ENCODE measurements around the gene STARD5. TPM values are rescaled to one million over a fixed set of nuclear protein-coding genes. Genes with fewer than 3 reads are reported as not detected.
"Not testable (repeated sequence)": the region's sequence is repeated elsewhere in the genome, so short reads cannot be mapped to it uniquely, and the experiment has no call there.

STARD5 gene, protein sequence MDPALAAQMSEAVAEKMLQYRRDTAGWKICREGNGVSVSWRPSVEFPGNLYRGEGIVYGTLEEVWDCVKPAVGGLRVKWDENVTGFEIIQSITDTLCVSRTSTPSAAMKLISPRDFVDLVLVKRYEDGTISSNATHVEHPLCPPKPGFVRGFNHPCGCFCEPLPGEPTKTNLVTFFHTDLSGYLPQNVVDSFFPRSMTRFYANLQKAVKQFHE
- 1 to 10 TPM; 1.2 to 3.8 (median 2.3) TPM for polyA plus RNA-seq

DNA sequence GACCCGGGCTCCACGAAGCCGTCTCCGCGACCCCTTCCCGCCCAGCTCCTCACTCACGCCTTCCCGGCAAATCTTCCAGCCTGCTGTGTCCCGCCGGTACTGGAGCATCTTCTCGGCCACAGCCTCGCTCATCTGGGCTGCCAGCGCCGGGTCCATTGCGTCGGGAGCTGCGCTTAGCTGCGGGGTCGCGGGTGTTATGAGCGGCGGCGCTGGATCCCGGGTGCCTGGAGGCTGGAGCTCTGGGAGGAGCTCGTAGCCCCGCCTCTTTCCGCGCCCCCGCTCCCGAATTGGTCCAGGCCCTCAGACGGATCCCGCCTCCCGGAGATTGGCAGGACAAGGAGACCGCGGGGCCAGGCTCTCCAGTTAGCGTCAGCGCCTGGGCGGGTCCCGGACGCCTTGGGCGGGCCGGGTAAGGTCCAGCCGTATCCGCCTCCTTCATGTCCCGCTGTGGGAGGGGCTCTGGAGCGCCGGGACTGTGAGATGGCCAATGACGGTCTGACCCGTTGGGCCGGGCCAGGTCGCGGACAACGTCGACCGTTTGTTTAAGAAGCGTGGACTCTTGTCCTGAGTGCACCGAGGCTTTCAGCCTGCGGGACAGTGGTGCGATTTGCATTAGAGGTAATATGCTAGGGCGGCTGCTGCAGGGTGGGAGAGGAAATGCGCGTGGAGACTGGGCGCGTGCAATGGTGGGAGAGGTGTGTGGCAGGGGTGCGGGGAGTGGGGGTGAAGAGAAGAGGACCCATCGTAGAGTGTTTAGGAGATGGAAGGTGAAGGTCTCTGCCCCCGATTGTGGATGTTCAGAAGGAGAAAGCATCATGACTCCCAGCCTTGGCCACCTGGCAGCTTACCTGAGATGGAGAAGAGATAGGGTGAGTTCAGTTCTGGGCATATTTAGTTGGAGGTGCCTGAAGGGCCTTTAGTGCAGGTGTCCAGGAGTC lies at the start of gene STARD5:
STARD5 (minus strand) TSS at position 198 of the 938 bp plus-strand sequence; CDS start at position 156, 42 bp downstream.
- no peak within 1 kb of the TSS for H3K27ac ChIP-seq (ENCODE audit: low read depth, low read length)
- 0 to 1% (median 1%) methylated on average over 65 to 67 of the region's 67 CpGs for WGBS, 3 donors

DNA sequence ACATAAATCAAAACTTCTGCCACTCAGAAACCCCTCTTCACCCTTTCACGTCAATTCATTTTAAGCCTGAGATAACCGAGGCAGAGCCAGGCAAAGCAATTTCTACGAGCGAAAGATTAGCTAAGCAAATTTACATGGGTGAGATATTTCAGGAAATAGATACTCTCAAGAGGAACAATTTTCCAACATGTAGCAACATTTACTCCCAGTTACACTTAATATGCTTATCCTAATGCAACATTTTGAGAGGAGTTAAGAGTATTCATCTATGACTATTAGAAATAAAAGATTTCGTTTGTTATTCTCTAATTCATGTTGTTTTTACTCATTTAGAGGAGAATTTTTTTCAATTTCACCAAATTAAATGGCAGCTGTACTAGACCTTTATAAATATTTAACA lies 49.2 kb upstream of the STARD5 start:
- 42 to 79% (median 76%) methylated on average over 5 of the region's 5 CpGs for WGBS, 3 donors
- no peak overlapping the region for H3K27ac ChIP-seq (ENCODE audit: low read depth, low read length)

DNA sequence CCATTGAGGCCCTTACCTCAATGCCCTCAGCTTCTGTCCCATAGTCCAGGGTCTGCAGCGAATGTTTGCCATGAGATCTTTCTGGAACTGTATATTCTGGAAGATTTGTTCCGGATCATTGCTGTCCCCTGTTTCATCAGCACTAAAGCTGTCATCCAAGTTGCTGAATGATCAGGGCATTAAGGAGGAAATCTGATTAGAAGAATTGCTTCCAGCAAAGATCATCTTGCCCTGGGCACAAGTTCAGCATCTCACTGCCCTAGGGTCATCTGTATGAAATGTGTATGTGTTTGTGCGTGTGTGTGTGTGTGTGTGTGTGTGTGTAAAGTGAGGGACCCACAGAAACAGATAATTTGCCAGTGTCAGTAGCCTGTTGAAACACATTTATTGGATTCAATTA lies 48.6 kb upstream of the STARD5 start:
- H3K27ac ChIP-seq (ENCODE audit: low read depth, low read length), result no peak overlapping the region
- 84 to 89% (median 87%) methylated on average over 3 of the region's 3 CpGs for WGBS, 3 donors

DNA sequence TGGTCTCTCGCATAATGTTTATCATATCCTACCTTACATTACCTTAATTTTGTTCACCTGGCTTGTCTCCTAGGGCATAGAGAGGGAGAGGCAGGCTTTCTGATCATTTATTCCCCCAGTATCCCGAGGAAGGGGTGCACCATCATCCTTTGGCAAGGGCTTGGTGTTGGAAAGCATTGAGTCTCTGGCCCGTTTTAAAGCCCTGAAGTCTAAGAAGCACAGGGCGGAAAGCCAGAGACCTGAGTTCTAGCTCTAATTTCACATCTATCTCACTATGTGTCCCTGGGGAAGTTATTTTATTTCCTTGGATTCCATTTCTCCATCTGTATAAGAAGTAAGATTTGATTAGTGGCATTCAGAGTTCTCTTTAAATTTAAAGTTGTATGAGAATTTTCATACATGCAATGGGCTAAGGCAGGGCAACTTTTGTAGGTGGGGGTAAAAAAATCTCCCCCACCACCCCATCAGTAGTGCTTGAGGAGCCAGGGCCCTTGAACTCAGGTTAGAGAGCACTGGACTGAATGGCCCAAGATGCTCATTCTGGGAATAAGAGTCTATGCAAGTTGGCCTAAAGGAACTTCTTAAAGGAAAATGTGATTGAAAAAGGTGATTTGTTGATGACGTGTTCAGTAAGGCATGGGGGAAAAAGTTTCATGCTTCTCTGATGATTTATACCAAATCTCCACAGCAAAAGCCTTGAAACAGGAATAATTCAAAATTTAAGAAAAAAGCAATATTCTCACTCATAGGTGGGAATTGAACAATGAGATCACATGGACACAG lies 40.0 kb upstream of the STARD5 start:
- WGBS, 3 donors, result 61 to 89% (median 64%) methylated on average over 5 of the region's 5 CpGs
- H3K27ac ChIP-seq (ENCODE audit: low read depth, low read length), result no peak overlapping the region

DNA sequence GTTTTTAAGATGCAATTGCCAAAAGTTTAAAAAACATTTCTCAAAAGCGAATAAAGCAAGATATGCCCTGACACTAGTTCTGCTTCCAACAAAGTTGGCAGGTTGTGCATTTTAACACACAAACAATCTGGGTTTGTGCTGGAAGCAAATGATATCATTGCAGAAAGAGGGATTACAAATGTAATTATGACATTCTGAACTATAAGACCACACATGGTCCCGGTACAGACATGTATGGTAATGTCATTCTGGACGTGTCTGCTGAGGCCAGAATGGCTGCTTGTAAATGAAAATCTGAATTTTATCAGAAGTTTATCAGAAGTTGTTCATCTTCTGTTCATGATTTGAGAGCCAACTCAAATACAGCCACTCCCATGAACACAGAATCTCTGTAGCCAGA lies 39.3 kb upstream of the STARD5 start:
- H3K27ac ChIP-seq (ENCODE audit: low read depth, low read length), result no peak overlapping the region
- WGBS, 3 donors, result 59 to 85% (median 62%) methylated on average over 3 of the region's 3 CpGs

DNA sequence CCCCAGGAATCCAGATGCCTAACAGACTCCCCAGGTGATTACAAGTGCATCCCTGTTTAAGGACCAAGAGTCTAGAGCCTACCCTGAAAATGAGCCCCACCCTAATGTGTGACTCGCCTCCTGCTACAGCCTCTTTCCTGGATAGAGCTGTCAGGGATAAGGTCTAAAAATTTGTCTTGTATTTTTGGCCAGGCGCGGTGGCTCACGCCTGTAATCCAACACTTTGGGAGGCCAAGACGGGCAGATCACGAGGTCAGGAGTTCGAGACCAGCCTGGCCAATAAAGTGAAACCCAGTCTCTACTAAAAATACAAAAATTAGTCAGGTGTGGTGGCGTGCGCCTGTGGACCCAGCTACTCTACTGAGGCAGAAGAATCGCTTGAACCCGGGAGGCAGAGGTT lies 38.8 kb upstream of the STARD5 start:
- 81 to 89% (median 83%) methylated on average over 11 of the region's 11 CpGs for WGBS, 3 donors
- H3K27ac ChIP-seq (ENCODE audit: low read depth, low read length), result no peak overlapping the region

DNA sequence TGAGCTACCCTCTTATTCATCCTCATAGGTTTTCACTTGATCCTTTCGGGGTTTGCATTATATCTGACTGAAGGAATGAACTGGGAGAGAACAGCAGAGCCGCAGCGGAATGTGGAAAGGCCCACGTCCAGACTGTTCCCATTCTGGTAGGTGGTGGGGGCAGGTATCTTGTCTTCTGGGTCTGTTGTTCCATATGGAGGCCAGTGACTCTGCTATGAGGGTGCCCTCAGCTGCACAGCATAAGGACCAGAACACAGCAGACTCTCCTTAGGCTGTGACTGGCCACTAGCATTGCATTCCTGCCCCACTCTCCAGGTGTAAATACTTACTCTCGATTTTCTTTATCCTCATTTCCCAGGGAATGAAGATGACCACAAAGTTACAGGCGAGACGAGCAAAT lies 38.0 kb upstream of the STARD5 start:
- 88 to 96% (median 96%) methylated on average over 7 of the region's 7 CpGs for WGBS, 3 donors
- no peak overlapping the region for H3K27ac ChIP-seq (ENCODE audit: low read depth, low read length)

DNA sequence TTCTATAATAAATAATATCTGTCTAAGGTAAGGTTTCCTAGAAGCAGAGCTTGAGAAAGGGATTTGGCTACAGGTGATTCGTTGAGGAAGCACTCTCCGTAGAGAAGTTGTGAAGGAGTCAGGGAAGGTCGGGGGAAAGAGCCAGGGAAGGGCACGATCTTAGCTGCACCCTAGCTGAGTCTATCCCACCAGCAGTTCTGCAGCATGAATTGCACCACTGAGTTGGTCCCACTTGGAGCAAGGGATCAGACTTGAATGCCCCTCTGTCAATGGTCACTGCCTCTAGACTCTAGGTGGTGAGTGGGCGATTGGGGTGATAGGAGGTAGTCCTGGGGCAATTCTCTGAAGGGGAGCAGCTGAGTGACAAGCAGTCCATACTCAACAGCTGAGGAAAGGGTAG lies 36.5 kb upstream of the STARD5 start:
- H3K27ac ChIP-seq (ENCODE audit: low read depth, low read length), result no peak overlapping the region
- WGBS, 3 donors, result 93 to 95% (median 95%) methylated on average over 5 of the region's 5 CpGs

DNA sequence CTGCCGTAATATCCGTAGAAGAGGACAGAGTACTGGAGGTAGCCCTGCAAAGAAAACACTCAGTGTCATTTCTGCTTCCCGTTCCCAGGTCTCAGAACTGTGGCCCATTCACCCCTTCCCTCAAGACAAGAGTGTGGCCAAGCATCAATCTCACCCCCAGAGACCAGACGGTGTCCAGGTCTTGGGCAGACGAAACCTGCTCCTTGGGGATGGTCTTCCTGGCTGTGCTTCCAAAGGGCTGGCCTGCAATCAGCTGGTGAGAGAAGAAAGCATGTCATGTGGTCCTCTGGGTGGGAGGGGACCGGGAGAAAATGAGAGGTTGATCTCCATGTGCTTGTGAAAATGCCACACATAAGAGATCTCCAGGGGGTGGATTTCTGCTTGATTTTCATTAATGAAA lies 34.3 kb upstream of the STARD5 start:
- no peak overlapping the region for H3K27ac ChIP-seq (ENCODE audit: low read depth, low read length)
- 91 to 94% (median 93%) methylated on average over 6 of the region's 6 CpGs for WGBS, 3 donors

DNA sequence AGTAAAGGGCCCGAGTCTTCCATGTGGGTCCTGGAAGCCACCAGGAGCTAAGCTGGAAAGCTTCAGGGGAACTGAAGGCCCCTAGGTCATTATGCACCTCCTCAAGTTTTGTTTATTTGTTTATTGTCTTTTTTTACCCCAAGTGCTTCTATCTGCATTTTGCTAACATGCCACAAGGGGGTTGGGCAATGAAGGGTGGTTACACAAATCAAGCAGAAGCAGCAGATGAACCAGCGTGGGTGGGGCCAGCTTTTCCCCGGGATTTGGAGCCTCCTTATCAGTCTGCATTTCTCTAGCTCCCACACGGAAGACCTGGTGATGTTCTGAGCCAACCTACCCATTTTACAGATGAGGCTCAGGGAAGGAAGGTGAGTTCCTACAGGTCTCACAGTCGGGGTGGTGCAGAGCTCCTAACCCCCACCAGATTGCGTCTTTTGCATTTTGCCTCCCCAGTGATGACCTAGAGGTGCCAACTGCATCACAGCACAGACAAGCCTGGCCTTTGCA lies 33.3 kb upstream of the STARD5 start:
- no peak overlapping the region for H3K27ac ChIP-seq (ENCODE audit: low read depth, low read length)
- WGBS, 3 donors, result 84 to 86% (median 85%) methylated on average over 6 of the region's 6 CpGs

DNA sequence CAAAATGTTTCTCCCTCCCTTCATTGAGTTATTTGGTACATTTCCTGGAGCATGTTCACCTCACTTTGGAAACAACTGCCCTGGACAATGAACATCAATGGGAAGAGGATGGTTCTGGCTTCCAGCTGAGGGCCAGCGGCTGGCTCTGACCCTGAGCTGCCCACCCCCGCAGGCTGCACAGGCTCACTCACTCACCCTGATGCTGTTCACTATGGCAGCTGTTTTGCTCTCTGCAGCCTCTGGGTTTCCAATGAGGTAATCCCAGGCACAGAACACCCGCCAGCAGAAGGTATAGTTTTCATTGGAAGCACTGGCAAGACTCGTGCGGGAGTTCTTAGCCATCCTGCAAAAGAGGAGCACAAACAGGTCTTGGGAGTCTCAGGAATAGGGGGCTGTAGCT lies 32.3 kb upstream of the STARD5 start:
- 81 to 89% (median 87%) methylated on average over 5 of the region's 5 CpGs for WGBS, 3 donors
- H3K27ac ChIP-seq (ENCODE audit: low read depth, low read length), result no peak overlapping the region

DNA sequence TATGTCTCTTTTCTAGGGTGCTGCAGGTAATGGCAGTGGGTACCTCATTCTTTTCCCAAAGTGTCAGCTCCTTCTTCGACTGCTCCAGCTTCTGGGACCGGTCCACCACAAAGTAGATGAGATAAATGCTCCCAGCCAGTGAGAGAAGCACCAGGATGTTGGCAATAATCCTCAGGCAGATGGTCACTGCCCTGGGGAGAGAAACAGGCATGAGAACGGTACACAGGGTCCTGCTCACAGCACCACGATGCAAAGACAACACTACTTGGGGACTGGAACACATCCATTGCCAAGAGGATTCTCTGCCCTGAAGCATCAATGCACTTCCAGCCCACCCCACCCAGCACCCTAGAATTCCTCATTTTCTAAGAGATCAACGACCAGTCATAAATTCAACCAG lies 27.7 kb upstream of the STARD5 start:
- WGBS, 3 donors, result 82 to 87% (median 86%) methylated on average over 5 of the region's 5 CpGs
- no peak overlapping the region for H3K27ac ChIP-seq (ENCODE audit: low read depth, low read length)

DNA sequence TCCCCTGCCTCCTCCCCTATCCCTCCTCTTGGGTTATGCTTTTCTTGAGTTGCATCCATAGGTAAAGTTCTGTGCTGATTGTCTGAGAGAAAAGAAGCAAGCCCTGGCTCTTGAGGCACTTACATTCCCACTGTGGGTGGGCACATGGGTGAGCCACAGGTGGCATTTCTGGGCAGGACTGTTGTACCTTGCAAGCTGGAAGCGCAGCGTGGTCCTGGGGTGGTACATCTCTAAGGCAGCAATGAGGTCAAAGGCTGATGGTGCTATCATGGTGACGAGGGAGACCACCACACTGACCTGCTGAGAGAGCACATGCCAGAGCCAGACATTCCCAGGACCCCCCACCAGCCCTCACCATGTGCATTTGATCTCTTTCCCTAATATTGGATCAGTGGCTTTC lies 25.3 kb upstream of the STARD5 start:
- WGBS, 3 donors, result 96 to 98% (median 98%) methylated on average over 3 of the region's 3 CpGs
- no peak overlapping the region for H3K27ac ChIP-seq (ENCODE audit: low read depth, low read length)

DNA sequence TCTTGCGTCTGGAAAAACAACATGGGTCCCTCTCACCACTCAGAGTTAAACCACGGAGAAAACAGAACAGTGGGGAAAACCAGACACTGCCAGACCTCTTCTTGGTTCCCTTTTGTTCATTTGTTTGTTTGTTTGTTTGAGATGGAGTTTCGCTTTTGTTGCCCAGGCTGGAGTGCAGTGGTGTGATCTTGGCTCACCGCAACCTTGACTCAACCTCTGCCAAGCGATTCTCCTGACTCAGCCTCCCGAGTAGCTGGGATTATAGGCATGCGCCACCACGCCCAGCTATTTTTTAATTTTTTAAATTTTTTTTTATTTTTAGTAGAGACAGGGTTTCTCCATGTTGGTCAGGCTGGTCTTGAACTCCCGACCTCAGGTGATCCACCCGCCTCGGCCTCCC lies 24.8 kb upstream of the STARD5 start:
- not testable (repeated sequence) for H3K27ac ChIP-seq (ENCODE audit: low read depth, low read length)
- 88 to 93% (median 92%) methylated on average over 11 of the region's 11 CpGs for WGBS, 3 donors

DNA sequence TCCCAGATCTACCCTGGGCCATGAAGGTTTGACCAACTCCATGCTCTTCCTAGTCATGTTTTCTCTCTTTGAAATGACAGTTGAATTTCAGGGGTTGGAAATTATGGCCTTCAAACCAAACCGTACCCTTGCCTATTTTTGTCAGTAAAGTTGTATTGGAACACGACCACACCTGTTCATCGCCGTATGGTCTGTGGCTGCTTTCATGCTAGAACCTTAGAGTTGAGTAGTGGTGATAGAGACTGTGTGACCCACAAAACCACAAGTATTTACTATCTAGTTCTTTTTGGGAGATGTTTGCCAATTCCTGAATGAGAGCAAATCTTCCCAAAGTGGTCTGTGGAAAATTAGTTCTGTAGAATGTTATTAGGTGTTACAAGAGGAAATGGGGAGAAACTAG lies 24.0 kb upstream of the STARD5 start:
- WGBS, 3 donors, result 94 to 95% (median 94%) methylated on average over 4 of the region's 4 CpGs
- no peak overlapping the region for H3K27ac ChIP-seq (ENCODE audit: low read depth, low read length)

DNA sequence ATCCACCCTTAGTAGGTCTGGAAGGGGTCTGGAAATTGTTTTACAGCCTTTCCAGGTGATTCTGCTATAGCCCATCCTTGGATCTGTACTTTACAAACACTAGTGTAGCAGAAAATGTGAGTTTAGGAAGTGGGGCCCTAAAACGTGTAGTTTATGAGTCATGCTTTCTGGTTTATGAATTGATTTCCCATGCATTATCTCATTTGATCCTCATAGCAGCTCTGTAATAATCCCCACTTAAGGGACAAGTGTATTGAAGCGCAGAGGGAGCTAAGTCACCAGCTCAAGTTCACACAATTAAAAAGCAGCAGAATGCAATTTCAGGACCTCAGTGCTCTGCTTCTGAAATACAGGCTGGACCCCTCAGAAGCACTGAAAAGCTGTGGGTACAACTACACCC lies 22.7 kb upstream of the STARD5 start:
- WGBS, 3 donors, result 62 to 64% (median 64%) methylated on average over 2 of the region's 2 CpGs
- no peak overlapping the region for H3K27ac ChIP-seq (ENCODE audit: low read depth, low read length)

DNA sequence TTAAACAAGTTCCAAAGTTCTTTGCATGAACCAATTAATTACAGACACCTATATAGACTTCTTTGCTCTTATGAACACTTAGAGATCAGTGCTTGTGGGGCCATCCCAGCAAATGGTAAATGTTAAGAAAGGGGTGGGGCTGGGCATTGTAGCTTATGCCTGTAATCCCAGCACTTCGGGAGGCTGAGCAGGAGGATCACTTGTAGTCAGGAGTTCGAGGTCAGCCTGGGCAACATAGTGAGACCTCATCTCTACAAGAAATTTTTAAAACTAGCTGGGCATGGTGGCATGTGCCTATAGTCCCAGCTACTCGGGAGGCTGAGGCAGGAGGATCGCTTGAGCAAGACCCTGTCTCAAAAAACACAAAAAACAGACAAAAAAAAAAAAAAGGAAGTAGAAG lies 19.4 kb upstream of the STARD5 start:
- H3K27ac ChIP-seq (ENCODE audit: low read depth, low read length), result no peak overlapping the region
- 92 to 98% (median 95%) methylated on average over 4 of the region's 4 CpGs for WGBS, 3 donors

DNA sequence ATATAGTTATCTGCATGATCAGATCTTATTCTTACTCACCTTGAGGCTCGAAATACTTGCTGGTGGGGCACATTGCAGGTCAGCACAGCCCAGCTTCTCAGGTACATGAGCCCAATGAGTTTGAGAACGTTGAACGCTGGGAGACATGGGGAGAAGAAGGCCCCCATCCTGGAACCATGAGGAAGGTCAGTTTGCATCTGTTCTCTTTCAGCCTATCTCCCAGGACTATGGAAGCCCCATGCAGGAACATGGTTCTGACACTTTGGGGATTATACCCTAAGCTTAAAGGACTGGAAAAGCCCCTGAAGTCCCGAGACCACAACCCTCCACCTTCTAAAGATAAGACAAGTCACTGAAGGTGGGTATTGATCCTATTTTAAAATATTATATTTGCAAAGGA lies 17.4 kb upstream of the STARD5 start:
- H3K27ac ChIP-seq (ENCODE audit: low read depth, low read length), result no peak overlapping the region
- WGBS, 3 donors, result 93 to 98% (median 94%) methylated on average over 4 of the region's 4 CpGs

DNA sequence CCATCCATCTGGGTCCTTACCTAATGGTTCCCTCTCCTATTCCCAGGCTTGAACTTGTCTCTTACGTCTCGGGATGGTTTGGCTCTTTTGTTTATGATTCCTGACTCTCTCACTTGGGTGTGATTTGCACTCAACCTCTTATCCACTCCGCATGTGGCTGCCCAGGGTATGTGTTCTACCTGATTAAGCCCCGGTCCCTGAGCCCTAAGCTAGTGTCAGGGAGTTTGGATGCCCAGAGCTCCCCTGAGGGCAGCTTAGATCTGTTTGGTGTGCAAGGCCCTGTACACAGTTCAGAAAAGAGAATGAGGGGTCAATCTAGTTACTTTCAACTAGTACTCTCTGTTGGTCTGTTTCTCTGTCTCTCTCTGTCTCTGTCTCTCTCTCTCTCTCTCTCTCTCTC lies 15.9 kb upstream of the STARD5 start:
- WGBS, 3 donors, result 71 to 87% (median 85%) methylated on average over 4 of the region's 4 CpGs
- H3K27ac ChIP-seq (ENCODE audit: low read depth, low read length), result no peak overlapping the region
